Stimulated activated CD4-positive, alpha-beta T cell treated with anti-CD3 and anti-CD28 coated beads, Interleukin-1b, Interleukin-23, amount 100 ng/mL, for 4 hours (primary cell): Measurements from ENCODE around the gene SMIM44.
"Not testable (repeated sequence)": the region's sequence is repeated elsewhere in the genome, so short reads cannot be mapped to it uniquely, and the experiment has no call there.

Experiments
- DNase-seq, 2 donors: peaks; one replicate each; pipeline ENCODE4 v3.0.0-alpha.2; 2020; ENCODE audit warnings: low read depth in 2 of 2

The SMIM44 gene

DNA sequence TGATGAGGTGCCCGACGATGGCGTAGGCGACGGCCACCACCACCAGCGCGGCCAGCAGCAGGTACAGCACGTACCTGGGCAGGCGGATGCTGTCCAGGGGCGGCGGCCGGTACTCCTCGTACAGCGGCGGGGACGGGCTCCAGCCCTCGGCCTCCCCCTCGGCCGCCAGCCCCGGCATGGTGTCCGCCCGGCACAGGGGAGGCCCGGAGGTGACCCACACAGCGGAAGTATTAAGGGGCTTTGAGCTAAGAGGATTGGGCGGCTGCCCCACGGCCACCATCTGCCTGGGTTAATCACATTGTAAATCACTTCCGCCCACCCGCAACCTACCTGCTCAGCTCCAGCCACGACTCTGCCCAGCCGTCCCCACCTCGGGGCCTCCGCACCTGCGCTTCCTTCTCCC, at the start of gene SMIM44:
TSS of gene SMIM44 (minus strand) at position 216 of the 403 bp plus-strand sequence. CDS start at position 178, 38 bp downstream.
- no peak for DNase-seq

- no peak for DNase-seq
These were observed 49.8 kb upstream of the SMIM44 start for GRCh38 chr19:3533033-3533432.

DNA sequence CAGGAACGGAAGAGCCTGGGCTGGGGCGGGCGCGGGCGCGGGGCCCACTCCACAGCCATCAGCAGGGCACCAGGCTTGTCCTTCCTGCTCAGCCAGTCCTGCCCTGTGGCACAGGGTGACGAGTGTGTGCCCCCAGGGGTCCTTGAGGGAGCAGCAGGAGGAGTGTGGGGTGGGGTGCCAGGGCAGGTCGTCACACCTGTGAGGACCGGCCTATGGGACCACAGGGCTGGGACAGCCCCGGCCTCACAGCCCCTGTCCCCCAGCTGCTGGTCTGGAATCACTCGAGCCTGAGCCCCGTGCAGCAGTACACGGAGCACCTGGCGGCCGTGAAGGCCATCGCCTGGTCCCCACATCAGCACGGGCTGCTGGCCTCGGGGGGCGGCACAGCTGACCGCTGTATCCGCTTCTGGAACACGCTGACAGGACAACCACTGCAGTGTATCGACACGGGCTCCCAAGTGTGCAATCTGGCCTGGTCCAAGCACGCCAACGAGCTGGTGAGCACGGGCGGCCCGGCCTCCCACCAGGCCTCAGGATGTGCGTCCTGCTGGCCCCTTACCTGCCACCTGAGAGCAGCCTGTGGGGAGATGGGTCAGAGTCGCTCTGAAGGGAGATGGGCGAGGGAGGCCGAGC, 49.0 kb upstream of the SMIM44 start:
- no peak for DNase-seq

DNA sequence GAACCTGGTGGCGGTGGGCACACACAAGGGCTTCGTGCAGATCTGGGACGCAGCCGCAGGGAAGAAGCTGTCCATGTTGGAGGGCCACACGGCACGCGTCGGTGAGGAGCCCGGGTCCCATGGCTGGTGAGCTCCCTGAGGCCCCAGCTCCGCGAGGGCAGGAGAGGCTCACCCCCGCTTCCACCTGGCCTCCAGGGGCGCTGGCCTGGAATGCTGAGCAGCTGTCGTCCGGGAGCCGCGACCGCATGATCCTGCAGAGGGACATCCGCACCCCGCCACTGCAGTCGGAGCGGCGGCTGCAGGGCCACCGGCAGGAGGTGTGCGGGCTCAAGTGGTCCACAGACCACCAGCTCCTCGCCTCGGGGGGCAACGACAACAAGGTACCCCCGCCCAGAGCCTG, 48.5 kb upstream of the SMIM44 start:
- no peak for DNase-seq

DNA sequence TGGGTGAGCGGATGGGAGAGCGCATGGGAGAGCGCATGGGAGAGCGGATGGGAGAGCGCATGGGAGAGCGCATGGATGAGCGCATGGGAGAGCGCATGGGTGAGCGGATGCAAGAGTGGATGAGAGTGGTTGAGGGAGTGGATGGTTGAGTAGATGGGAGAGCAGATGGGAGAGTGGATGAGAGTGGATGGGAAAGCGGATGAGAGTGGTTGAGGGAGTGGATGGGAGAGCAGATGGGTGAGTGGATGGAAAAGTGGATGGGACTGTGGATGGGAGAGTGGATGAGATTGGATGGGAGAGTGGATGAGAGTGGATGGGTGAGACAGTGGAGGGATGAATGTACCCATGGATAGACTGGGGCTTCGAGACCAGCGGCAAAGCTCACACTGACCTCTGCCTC, 47.1 kb upstream of the SMIM44 start:
- no peak for DNase-seq

GRCh38 chr19:3529299-3529698, 46.1 kb upstream of the SMIM44 start:
- DNase-seq, result not testable (repeated sequence)

DNA sequence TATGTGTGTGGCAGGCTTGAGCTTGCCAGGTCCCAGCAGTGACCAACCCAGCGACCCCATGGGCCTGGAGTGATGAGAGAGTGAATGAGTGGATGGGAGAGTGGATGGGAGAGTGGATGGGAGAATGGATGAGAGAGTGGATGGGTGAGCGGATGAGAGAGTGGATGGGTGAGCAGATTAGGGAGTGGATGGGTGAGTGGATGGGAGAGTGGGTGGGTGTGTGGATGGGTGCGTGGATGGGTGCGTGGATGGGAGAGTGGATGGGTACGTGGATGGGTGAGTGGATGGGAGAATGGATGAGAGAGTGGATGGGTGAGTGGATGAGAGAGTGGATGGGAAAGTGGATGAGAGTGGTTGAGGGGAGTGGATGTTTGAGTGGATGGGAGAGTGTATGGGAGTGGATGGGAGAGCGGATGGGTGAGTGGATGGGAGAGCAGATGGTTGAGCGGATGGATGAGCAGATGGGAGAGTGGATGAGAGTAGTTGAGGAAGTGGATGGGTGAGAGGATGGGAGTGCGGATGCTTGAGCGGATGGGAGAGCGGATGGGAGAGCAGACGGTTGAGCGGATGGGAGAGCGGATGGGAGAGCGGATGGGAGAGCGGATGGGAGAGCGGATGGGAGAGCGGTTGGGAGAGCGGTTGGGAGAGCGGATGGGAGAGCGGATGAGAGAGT, 45.4 kb upstream of the SMIM44 start:
- no peak for DNase-seq

GRCh38 chr19:3528080-3528479, 44.8 kb upstream of the SMIM44 start:
- no peak for DNase-seq

DNA sequence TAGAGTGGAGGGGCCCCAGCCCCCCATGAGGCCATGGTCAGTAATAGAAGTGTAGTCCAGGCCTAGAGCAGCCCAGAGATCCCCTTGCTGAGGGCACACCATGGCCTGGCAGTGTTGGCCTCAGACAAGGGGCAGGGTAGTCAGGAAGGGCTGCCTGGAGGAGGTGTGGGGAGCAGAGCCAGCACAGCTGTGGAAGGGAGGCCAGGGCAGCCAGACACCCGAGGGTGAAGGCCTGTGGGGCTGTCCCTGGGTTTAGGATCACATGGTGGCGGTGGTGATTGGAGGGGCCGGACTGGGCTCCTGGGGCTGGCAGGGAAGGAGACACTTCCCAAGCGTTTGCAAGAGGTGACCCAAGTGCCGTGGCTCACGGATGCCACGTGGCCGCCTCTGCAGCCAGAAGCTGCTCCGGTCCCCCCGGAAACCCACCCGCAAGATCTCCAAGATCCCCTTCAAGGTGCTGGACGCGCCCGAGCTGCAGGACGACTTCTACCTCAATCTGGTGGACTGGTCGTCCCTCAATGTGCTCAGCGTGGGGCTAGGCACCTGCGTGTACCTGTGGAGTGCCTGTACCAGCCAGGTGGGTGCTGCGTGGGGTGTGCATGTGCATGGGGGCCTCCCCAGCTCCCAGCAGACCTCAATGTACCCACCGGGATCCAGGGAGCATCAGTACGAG, 44.1 kb upstream of the SMIM44 start:
- DNase-seq, result no peak

GRCh38 chr19:3526507-3527237, 43.4 kb upstream of the SMIM44 start:
- no peak for DNase-seq

- DNase-seq, result no peak
These were observed 41.7 kb upstream of the SMIM44 start for GRCh38 chr19:3524904-3525451.

DNA sequence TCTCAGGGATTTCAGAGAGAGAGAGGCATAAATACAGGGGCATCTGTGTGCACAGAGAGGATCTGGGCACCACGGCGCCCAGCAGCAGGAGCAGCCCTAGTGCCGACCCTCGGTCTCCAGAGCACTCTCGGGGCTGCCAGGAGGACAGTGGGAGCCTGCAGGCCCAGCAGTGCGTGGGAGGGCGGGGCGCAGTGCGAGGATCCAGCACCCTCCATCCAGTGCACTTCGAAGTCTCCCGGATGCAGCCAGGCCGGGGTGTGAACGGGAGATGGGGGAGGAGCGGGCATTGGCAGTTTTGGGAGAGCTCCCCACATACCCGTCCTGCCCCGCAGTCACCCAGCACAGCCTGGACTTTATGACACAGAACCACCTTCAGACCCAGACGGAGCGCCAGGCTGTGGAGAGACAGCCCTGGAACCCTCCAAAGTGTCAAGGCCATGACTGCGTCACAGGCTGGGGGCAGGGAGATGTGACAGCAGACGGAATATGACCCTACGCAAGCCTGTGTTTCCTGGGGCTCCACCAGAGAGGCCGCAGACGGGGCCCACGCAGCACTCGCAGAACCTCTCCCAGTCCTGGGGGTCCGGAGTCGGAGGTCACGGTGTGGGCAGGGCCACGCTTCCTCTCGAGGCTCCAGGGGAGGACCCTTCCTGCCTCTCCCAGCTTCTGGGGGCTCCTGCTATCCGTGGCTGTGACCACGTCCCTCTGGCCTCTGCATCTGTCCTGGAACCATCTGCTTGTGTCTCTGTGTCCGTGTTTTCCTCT, 41.0 kb upstream of the SMIM44 start:
- DNase-seq, result no peak

DNA sequence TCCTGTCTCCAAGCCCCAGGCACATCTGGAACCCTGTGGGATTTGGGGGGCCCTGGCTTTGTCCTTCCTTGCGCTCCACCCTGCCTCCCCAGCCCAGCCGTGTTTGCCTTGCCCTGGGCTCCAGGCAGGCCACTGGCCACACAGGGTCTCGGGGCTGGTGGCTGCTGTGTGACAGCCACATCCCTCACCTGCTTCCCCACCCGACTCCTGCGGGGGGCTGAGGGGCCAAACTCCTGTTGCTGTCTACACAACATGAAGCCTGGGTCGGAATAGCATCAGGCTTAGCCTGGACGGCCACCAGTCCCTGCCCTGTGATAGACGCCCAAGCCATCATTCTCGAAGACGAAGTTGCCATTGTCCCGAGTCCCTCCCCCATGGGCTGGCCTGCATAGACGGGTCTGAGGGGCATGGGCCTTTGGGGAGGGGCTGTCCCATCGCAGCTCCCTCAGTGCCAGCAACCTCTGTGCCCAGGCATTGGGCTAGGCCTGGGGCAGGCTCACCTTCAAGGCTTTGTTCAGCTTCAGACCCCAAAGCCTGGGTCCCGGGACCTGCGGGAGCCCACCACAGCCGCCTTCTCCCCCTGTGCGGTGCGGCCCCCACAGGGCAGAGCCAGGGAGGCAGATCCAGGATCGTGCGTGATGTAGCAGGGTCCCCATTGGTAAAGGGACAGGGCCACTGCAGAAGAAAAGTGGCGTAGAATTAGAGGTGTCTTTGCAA, 40.3 kb upstream of the SMIM44 start:
- no peak for DNase-seq

GRCh38 chr19:3522421-3523360, 39.5 kb upstream of the SMIM44 start:
- no peak for DNase-seq

- DNase-seq, result no peak
These were observed 37.8 kb upstream of the SMIM44 start for GRCh38 chr19:3521104-3521445.

DNA sequence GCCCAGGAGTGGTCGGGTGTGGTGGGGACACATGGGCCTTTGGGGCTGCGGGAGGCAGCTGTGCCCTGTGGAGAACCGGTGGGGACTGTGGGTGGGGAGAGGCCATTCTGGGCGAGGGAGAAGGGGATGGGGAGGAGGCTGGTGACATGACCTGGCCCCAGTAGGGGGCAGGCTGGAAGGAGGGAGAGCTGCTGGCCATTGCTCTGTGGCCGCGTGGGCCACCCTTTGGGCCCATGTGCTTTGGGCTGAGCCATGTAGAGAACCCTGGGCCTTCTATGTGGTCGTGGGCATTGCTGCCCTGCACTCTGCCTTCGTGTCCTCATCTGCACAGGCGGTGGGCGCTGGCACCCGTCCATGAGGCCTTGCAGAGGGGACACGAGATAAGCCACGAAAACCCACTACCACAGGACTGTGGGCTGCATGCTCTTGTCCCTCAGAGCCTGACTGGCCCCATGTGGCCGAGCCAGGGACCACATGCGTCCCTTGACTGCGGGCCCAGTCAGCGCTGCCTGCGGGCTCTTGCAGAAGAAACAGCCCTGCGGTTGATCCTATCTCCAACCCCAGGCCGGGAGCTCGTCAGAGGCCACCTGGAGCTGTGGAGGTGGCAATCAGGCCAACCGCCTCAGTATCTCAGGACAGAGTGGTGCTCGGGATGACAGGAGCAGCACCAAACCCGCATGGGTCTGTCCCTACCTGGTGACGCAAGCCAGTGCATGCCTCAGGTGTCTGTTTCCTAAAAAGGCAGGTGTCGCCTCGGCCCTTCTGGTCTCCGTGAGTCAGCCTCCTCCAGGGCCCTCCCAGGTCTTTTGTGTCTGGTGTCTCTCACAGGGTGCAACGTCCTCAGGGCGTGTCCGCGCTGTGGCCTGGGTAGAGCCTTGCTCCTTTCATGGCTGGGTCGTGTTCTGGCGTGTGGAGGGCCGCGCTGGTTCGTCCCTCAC, 37.2 kb upstream of the SMIM44 start:
- DNase-seq, result no peak

GRCh38 chr19:3519126-3519525, 35.9 kb upstream of the SMIM44 start:
- DNase-seq, result no peak

GRCh38 chr19:3518659-3519058, 35.4 kb upstream of the SMIM44 start:
- DNase-seq, result no peak

DNA sequence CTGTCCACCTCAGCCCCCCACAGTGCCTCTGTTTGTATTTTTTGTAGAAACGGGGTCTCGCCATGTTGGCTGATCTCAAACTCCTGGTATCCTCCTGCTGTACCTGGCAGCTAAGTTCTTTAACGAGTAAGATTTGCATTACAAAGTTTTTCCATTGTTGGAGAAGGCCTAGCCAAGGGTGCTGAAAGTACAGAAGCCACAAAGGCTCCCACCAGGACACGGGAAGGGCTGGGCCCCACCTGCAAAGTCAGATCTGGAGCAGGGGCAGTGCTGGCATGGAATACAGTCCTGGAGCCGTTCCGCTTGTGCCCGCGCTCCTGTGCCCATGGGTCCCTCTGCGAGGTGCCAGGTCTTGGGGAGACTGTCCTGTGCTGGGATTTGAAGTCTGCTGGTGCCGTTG, 35.0 kb upstream of the SMIM44 start:
- DNase-seq, result no peak
